Measurements from ENCODE around the gene MAML2. TPM values are rescaled to one million over a fixed set of nuclear protein-coding genes. Genes with fewer than 3 reads are reported as not detected.
"Not testable (repeated sequence)": the region's sequence is repeated elsewhere in the genome, so short reads cannot be mapped to it uniquely, and the experiment has no call there.

Gene MAML2
- total RNA-seq, 1 donor from 2014 or later: 31.5 TPM

GRCh38 chr11:96189351-96189750 lies 153.6 kb downstream of the MAML2 start:
- no peak overlapping the region for H3K4me3 ChIP-seq
- TF ChIP-seq CTCF (IDR thresholded peaks at IDR 0.05): no peak
- H3K9me3 ChIP-seq: no peaks in the 10 kb centered on the region
- no peak for DNase-seq
- no peaks in the 10 kb centered on the region for H3K36me3 ChIP-seq
- ATAC-seq: no peak
- H3K27me3 ChIP-seq (ENCODE audit: low read depth): no peaks in the 10 kb centered on the region
- intact Hi-C loops (cut with DNase I): no loop called here
- H3K4me1 ChIP-seq: peaks cover 33% of the 10 kb centered on the region
- no peak overlapping the region for H3K27ac ChIP-seq

- H3K27me3 ChIP-seq (ENCODE audit: low read depth): no peaks in the 10 kb centered on the region
- H3K27ac ChIP-seq: no peak overlapping the region
- peaks cover 24% of the 10 kb centered on the region for H3K4me1 ChIP-seq
- ATAC-seq (peak; percentile 57 to 76), DNase-seq (no peak)
- TF ChIP-seq CTCF (IDR thresholded peaks at IDR 0.05): no peak
- H3K9me3 ChIP-seq: no peaks in the 10 kb centered on the region
- no peak overlapping the region for H3K4me3 ChIP-seq
- intact Hi-C loops (cut with DNase I): no loop called here
- H3K36me3 ChIP-seq: no peaks in the 10 kb centered on the region
Measured at GRCh38 chr11:96188243-96189006, 154.6 kb downstream of the MAML2 start.

- no peak overlapping the region for H3K4me3 ChIP-seq
- ATAC-seq: peak in 1 of 2 donors; percentile 76
- intact Hi-C loops (cut with DNase I): no loop called here
- peaks cover 22% of the 10 kb centered on the region for H3K4me1 ChIP-seq
- no peaks in the 10 kb centered on the region for H3K9me3 ChIP-seq
- no peaks in the 10 kb centered on the region for H3K36me3 ChIP-seq
- TF ChIP-seq CTCF (IDR thresholded peaks at IDR 0.05): no peak
- H3K27ac ChIP-seq: no peak overlapping the region
- H3K27me3 ChIP-seq (ENCODE audit: low read depth): no peaks in the 10 kb centered on the region
- no peak for DNase-seq
Measured at GRCh38 chr11:96187822-96188221, 155.2 kb downstream of the MAML2 start.

GRCh38 chr11:96186806-96187205 lies 156.2 kb downstream of the MAML2 start:
- no peak for ATAC-seq
- H3K27ac ChIP-seq: no peak overlapping the region
- no peak for DNase-seq
- no peaks in the 10 kb centered on the region for H3K9me3 ChIP-seq
- intact Hi-C loops (cut with DNase I): no loop called here
- H3K4me1 ChIP-seq: peaks cover 22% of the 10 kb centered on the region
- no peaks in the 10 kb centered on the region for H3K36me3 ChIP-seq
- no peak for TF ChIP-seq CTCF (IDR thresholded peaks at IDR 0.05)
- no peaks in the 10 kb centered on the region for H3K27me3 ChIP-seq (ENCODE audit: low read depth)
- no peak overlapping the region for H3K4me3 ChIP-seq

GRCh38 chr11:96185220-96185768 lies 157.7 kb downstream of the MAML2 start:
- DNase-seq (no peak), ATAC-seq (no peak)
- peaks cover 22% of the 10 kb centered on the region for H3K4me1 ChIP-seq
- H3K4me3 ChIP-seq: no peak overlapping the region
- H3K9me3 ChIP-seq: no peaks in the 10 kb centered on the region
- intact Hi-C loops (cut with DNase I): no loop called here
- H3K27me3 ChIP-seq (ENCODE audit: low read depth): no peaks in the 10 kb centered on the region
- H3K27ac ChIP-seq: no peak overlapping the region
- H3K36me3 ChIP-seq: no peaks in the 10 kb centered on the region
- no peak for TF ChIP-seq CTCF (IDR thresholded peaks at IDR 0.05)

GRCh38 chr11:96180937-96181336 lies 162.1 kb downstream of the MAML2 start:
- H3K9me3 ChIP-seq; H3K27ac ChIP-seq; H3K4me1 ChIP-seq; H3K4me3 ChIP-seq; intact Hi-C loops (cut with DNase I); H3K36me3 ChIP-seq; H3K27me3 ChIP-seq (ENCODE audit: low read depth); DNase-seq; ATAC-seq: not testable (repeated sequence)
